DMS79 (cell line): ENCODE measurements around the gene RNF111.

Source experiments
- DNase-seq: peaks from one replicate; lab custom pipeline; 2025; lab: John Stamatoyannopoulos, UW

Gene RNF111

GRCh38 chr15:58987491-58988005 is at the start of gene RNF111:
Gene RNF111, plus strand, starts transcription at chr15:58987663. Its CDS starts 43,160 bp downstream, at chr15:59030823.
- DNase-seq = peak; percentile 67

GRCh38 chr15:58947179-58947578 is 40.3 kb upstream of the RNF111 start:
- DNase-seq = no peak

- DNase-seq = no peak
These were observed 36.0 kb upstream of the RNF111 start for GRCh38 chr15:58951388-58952007.

GRCh38 chr15:58952751-58953150 is 34.7 kb upstream of the RNF111 start:
- DNase-seq = no peak

GRCh38 chr15:58957101-58957973 is 30.1 kb upstream of the RNF111 start:
- DNase-seq = no peak

GRCh38 chr15:58958811-58959210 is 28.7 kb upstream of the RNF111 start:
- DNase-seq = no peak

GRCh38 chr15:58962136-58962535 is 25.3 kb upstream of the RNF111 start:
- DNase-seq = no peak

GRCh38 chr15:58962662-58963565 is 24.5 kb upstream of the RNF111 start:
- no peak for DNase-seq

- no peak for DNase-seq
These were observed 20.8 kb upstream of the RNF111 start for GRCh38 chr15:58966698-58967097.

- no peak for DNase-seq
These were observed 20.0 kb upstream of the RNF111 start for GRCh38 chr15:58967479-58967878.

- DNase-seq = no peak
These were observed 9.6 kb upstream of the RNF111 start for GRCh38 chr15:58977887-58978286.

GRCh38 chr15:58980351-58980939 is 7.0 kb upstream of the RNF111 start:
- no peak for DNase-seq

- DNase-seq = no peak
These were observed 5.5 kb upstream of the RNF111 start for GRCh38 chr15:58981808-58982475.

GRCh38 chr15:58983261-58983660 is 4.2 kb upstream of the RNF111 start:
- no peak for DNase-seq

GRCh38 chr15:58985443-58985842 is 2.0 kb upstream of the RNF111 start:
- no peak for DNase-seq

- DNase-seq = no peak
These were observed 427 bp upstream of the RNF111 start for GRCh38 chr15:58987036-58987435.

- no peak for DNase-seq
These were observed 733 bp downstream of the RNF111 start for GRCh38 chr15:58988006-58988785.

- no peak for DNase-seq
These were observed 4.7 kb downstream of the RNF111 start for GRCh38 chr15:58992181-58992580.

- DNase-seq = no peak
These were observed 7.5 kb downstream of the RNF111 start for GRCh38 chr15:58994906-58995453.

GRCh38 chr15:58999694-59000093 is 12.2 kb downstream of the RNF111 start:
- DNase-seq = no peak
